Measurements from ENCODE around the gene LIPT2. TPM values are rescaled to one million over a fixed set of nuclear protein-coding genes. Genes with fewer than 3 reads are reported as not detected.

The LIPT2 gene
- total RNA-seq, 1 experiment from 2014 or later = 9.3 TPM

- TF ChIP-seq IRF1 (CRISPR knock-in tag; IDR thresholded peaks at IDR 0.05) (no peak), HMGA2 (CRISPR knock-in tag; IDR thresholded peaks at IDR 0.05) (no peak), ZNF671 (CRISPR knock-in tag; IDR thresholded peaks at IDR 0.05) (no peak), JAZF1 (CRISPR knock-in tag; IDR thresholded peaks at IDR 0.05) (no peak), TEAD4 (CRISPR knock-in tag; IDR thresholded peaks at IDR 0.05) (no peak)
Observed at GRCh38 chr11:74506823-74507222, 13.3 kb upstream of the LIPT2 start (continued).

GRCh38 chr11:74505911-74506310, 12.4 kb upstream of the LIPT2 start:
- H3K4me1 Mint-ChIP-seq = no peaks in the 10 kb centered on the region
- POLR2A ChIA-PET = no interaction called here
- no peak overlapping the region for H3K4me3 Mint-ChIP-seq
- no peak for TF ChIP-seq ARID4B (CRISPR knock-in tag; IDR thresholded peaks at IDR 0.05; ENCODE audit: borderline replicate concordance)
- no peak for TF ChIP-seq SP1 (CRISPR knock-in tag; conservative IDR thresholded peaks at IDR 0.05)
- TF ChIP-seq KAT7 (CRISPR knock-in tag; IDR thresholded peaks at IDR 0.05; ENCODE audit: borderline replicate concordance) = no peak
- TF ChIP-seq ERG (CRISPR knock-in tag; IDR thresholded peaks at IDR 0.05) = no peak
- no peak for TF ChIP-seq E2F4 (CRISPR knock-in tag; IDR thresholded peaks at IDR 0.05; ENCODE audit: borderline replicate concordance, low read depth)
- TF ChIP-seq ZNF423 (CRISPR knock-in tag; IDR thresholded peaks at IDR 0.05) = no peak
- TF ChIP-seq FOXP4 (CRISPR knock-in tag; IDR thresholded peaks at IDR 0.05) = no peak
- no peak for TF ChIP-seq ETV6 (CRISPR knock-in tag; IDR thresholded peaks at IDR 0.05)
- no peak for TF ChIP-seq MLX (CRISPR knock-in tag; IDR thresholded peaks at IDR 0.05)
- TF ChIP-seq ZNF416 (CRISPR knock-in tag; IDR thresholded peaks at IDR 0.05) = no peak
- no peak for TF ChIP-seq CREM (CRISPR knock-in tag; IDR thresholded peaks at IDR 0.05)
- DNase-seq (ENCODE audit: low spot score) (no peak), ATAC-seq (no peak)
- H3K27ac Mint-ChIP-seq = no peak overlapping the region
- CTCF ChIA-PET = no interaction called here
- H3K27me3 Mint-ChIP-seq (ENCODE audit: low read depth) = no peaks in the 10 kb centered on the region
- peaks cover 23% of the 10 kb centered on the region for H3K9me3 Mint-ChIP-seq
- H3K36me3 Mint-ChIP-seq = peaks cover 21% of the 10 kb centered on the region
